Activated CD4-positive, alpha-beta T cell treated with anti-CD3 and anti-CD28 coated beads for 24 hours (primary cell): ENCODE measurements around the gene ATP13A3.

Source experiments
- DNase-seq, 2 donors: peaks; one replicate each; pipeline ENCODE4 v3.0.0-alpha.2; 2020; ENCODE audit warnings: low read depth in 2 of 2

Gene ATP13A3

GRCh38 chr3:194369522-194370279 lies 117.1 kb downstream of the ATP13A3 start, which contains the start of gene LRRC15:
LRRC15 (minus strand) TSS chr3:194369743; CDS start chr3:194361043, 8,700 bp downstream.
- DNase-seq = no peak

- no peak for DNase-seq
These were observed 117.9 kb downstream of the ATP13A3 start for GRCh38 chr3:194368918-194369317.

- no peak for DNase-seq
These were observed 118.6 kb downstream of the ATP13A3 start for GRCh38 chr3:194367992-194368841.

GRCh38 chr3:194365978-194366490 lies 120.8 kb downstream of the ATP13A3 start:
- no peak for DNase-seq

- DNase-seq = no peak
These were observed 121.3 kb downstream of the ATP13A3 start for GRCh38 chr3:194365526-194365925.

GRCh38 chr3:194364652-194365434 lies 122.0 kb downstream of the ATP13A3 start:
- no peak for DNase-seq

- DNase-seq = no peak
These were observed 122.5 kb downstream of the ATP13A3 start for GRCh38 chr3:194364314-194364651.

- DNase-seq = no peak
These were observed 126.2 kb downstream of the ATP13A3 start for GRCh38 chr3:194360568-194360967.

GRCh38 chr3:194357681-194358080 lies 129.1 kb downstream of the ATP13A3 start:
- no peak for DNase-seq

- DNase-seq = no peak
These were observed 131.4 kb downstream of the ATP13A3 start for GRCh38 chr3:194355379-194355778.

- no peak for DNase-seq
These were observed 132.5 kb downstream of the ATP13A3 start for GRCh38 chr3:194354315-194354714.
